NB4 (cell line): ENCODE measurements around the gene ITSN1.

Experiments
- DNase-seq: peaks from one replicate; pipeline ENCODE4 v3.0.0; 2010; ENCODE audit warnings: low read depth
- H3K4me3 ChIP-seq: one replicate; pipeline ENCODE4 v1.5.1; 2011; ENCODE audit warnings: mild to moderate bottlenecking, low read depth, low read length, moderate library complexity
- MYC ChIP-seq: IDR thresholded peaks from 2 replicates; pipeline ENCODE4 v1.6.1; 2011; ENCODE audit warnings: low read depth, low read length
- POLR2A ChIP-seq: IDR thresholded peaks from 2 replicates; pipeline ENCODE4 v1.6.1; 2011; ENCODE audit warnings: mild to moderate bottlenecking; ENCODE audit not compliant: insufficient read length; ENCODE audit errors: extremely low read depth
- TF ChIP-seq, protein P1 (sequence below): IDR thresholded peaks from 2 replicates; pipeline ENCODE4 v1.6.1; 2011; ENCODE audit warnings: low read depth, low read length
- TF ChIP-seq, protein P2 (sequence below): IDR thresholded peaks from one replicate; pipeline ENCODE4 v1.5.1; 2012; ENCODE audit warnings: low read depth, low read length

Gene ITSN1

DNA sequence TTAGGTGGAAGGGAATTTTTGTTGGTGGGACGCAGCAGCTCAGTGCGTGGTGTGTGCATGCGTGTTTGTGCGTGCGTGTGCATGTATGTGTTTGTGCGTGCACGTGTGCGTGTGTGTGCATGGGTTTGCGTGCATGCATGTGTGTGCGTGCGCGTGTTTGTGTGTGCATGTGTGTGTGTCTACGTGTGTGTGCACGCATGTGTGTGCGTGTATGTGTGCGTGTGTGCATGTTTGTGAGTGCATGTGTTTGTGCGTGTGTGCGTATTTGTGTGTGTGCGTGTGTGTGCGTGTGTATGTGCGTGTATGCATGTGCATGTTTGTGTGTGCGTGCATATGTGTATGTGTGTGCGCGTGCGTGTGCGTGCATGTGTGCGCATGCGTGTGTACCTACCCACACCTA, 253.1 kb downstream of the ITSN1 start:
- TF ChIP-seq, protein P1, sequence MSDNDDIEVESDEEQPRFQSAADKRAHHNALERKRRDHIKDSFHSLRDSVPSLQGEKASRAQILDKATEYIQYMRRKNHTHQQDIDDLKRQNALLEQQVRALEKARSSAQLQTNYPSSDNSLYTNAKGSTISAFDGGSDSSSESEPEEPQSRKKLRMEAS, result no peak
- TF ChIP-seq, protein P2, sequence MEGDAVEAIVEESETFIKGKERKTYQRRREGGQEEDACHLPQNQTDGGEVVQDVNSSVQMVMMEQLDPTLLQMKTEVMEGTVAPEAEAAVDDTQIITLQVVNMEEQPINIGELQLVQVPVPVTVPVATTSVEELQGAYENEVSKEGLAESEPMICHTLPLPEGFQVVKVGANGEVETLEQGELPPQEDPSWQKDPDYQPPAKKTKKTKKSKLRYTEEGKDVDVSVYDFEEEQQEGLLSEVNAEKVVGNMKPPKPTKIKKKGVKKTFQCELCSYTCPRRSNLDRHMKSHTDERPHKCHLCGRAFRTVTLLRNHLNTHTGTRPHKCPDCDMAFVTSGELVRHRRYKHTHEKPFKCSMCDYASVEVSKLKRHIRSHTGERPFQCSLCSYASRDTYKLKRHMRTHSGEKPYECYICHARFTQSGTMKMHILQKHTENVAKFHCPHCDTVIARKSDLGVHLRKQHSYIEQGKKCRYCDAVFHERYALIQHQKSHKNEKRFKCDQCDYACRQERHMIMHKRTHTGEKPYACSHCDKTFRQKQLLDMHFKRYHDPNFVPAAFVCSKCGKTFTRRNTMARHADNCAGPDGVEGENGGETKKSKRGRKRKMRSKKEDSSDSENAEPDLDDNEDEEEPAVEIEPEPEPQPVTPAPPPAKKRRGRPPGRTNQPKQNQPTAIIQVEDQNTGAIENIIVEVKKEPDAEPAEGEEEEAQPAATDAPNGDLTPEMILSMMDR, result no peak
- no peak for TF ChIP-seq MYC
- no peak for TF ChIP-seq POLR2A
- no peak overlapping the region for H3K4me3 ChIP-seq

DNA sequence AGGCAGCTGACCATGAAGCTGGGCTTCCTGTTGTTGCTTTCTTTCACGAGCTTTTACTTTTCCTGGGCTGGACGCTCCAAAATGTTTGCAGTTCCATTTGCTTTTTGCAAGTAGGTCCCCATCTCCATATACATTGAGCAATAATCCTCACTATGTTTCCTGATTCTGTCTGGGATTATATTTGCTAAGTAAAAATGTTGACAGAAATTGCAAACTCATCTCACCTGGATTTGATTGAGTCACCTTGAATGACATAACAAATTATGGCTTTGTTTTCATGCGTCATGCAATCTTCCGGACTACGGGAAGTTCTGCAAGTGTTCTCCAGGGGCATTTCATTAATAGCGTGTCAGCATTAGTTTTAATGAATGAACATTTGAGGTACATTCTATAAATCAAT, 254.4 kb downstream of the ITSN1 start:
- no peak for DNase-seq

More for the DNA sequence above, 253.1 kb downstream of the ITSN1 start:
- DNase-seq, result no peak

DNA sequence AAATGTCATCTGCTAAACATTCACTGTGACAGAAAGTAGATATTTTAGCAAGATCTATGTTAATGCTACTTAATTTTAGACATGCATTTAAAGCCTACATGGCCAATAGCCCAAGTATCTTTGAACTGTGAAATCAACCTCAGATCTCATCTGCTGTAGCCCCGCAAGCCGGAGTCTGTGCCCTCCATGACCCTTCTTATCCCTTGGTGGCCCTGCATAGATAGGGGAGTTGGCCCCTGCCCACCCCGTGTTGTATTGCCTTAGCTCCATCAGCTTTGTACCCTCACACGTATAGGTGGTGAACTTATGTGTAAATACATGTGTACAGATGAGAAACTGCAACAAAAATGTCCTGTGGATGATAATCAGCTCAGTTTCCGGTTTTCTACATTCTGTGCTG, 254.8 kb downstream of the ITSN1 start:
- H3K4me3 ChIP-seq, result no peak overlapping the region
- TF ChIP-seq, protein P1, result no peak
- TF ChIP-seq MYC, result no peak
- TF ChIP-seq, protein P2, result no peak
- no peak for TF ChIP-seq POLR2A
- no peak for DNase-seq

More for the DNA sequence above, 254.4 kb downstream of the ITSN1 start:
- H3K4me3 ChIP-seq, result no peak overlapping the region
- TF ChIP-seq, protein P2, result no peak
- TF ChIP-seq MYC, result no peak
- no peak for TF ChIP-seq POLR2A
- TF ChIP-seq, protein P1, result no peak

DNA sequence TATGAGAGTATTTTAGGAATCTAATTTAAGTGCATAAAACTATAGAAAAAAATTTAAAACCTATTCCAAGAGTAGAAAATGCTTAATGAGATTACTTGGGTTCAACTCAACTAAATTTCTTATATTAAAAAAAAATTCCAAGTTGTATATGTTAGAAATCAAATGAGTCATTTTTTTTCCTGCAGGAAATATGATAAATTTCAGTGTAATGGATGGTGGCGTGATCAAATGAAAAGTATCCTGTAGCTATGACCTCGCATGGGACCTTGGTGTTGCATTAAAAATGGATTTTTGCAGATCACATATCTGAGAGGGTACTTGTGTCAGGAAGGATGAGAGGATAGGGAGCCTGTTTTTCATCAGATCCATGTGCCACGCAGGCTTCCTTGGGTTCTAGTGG, 255.4 kb downstream of the ITSN1 start:
- no peak overlapping the region for H3K4me3 ChIP-seq
- no peak for DNase-seq
- no peak for TF ChIP-seq POLR2A

DNA sequence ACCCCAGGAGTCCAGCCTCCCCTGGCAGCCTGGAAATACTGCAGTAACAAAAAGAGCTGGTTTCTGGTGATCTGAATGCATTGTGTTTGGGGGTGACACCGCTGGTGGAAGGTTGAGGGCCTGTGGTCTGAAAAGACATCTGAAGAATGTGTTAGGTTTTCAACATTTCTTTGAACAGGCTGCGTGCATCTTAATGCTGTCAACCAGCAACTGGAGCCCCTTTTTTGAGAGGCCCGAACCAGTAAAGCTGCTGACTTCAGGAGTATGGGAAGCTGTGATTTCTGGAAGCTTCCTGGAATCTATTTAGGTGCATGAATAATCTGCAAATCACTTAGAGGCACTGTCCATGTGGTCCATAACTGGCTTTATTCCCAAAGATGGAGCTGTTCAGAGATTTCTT, 256.3 kb downstream of the ITSN1 start:
- no peak for DNase-seq

DNA sequence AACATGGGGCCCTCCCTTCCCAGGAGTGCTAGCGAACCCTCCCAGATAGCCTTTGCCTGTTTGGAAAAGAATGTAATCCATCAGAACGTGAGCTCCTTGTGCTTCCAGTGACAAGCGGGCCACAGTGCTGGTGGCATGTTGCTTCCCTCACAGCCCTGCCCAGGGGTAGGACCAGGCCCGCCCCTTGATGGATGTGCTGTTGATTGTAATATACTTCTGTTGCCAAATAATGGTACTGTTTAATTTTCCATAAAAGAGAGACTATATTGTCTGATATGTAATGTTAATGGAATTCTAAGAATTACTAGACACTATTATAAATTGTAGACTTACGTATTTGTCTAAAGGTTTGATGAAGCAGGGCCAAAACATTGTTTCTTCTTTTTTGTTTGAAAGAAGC, 256.9 kb downstream of the ITSN1 start:
- H3K4me3 ChIP-seq, result no peak overlapping the region
- TF ChIP-seq POLR2A (no peak), MYC (no peak)
- TF ChIP-seq, protein P2, result no peak
- TF ChIP-seq, protein P1, result no peak
- no peak for DNase-seq

More for the DNA sequence above, 256.3 kb downstream of the ITSN1 start:
- TF ChIP-seq, protein P2, result no peak
- TF ChIP-seq MYC (no peak), POLR2A (no peak)
- TF ChIP-seq, protein P1, result no peak
- H3K4me3 ChIP-seq, result no peak overlapping the region
